NCI-H2171 (cell line): ENCODE results near the gene TBRG1.

Experiments
- DNase-seq: peaks from one replicate; lab custom pipeline; 2025; lab: John Stamatoyannopoulos, UW

Gene TBRG1

GRCh38 chr11:124618863-124619262 is 3.8 kb upstream of the TBRG1 start:
- no peak for DNase-seq

GRCh38 chr11:124623861-124624525 is 1.3 kb downstream of the TBRG1 start:
- DNase-seq: no peak

- DNase-seq: no peak
Observed at GRCh38 chr11:124625504-124626168, 3.0 kb downstream of the TBRG1 start.

- no peak for DNase-seq
Observed at GRCh38 chr11:124627546-124627945, 4.9 kb downstream of the TBRG1 start.

GRCh38 chr11:124629961-124630360 is 7.3 kb downstream of the TBRG1 start:
- DNase-seq: no peak

GRCh38 chr11:124633355-124633754 is 10.7 kb downstream of the TBRG1 start:
- DNase-seq: no peak

- no peak for DNase-seq
Observed at GRCh38 chr11:124635932-124636331, 13.3 kb downstream of the TBRG1 start.

GRCh38 chr11:124638500-124638899 is 15.8 kb downstream of the TBRG1 start:
- DNase-seq: no peak

GRCh38 chr11:124639186-124639585 is 16.5 kb downstream of the TBRG1 start:
- DNase-seq: no peak

- DNase-seq: no peak
Observed at GRCh38 chr11:124640666-124641065, 18.0 kb downstream of the TBRG1 start.

- no peak for DNase-seq
Observed at GRCh38 chr11:124642628-124643027, 20.0 kb downstream of the TBRG1 start.

GRCh38 chr11:124643042-124643604 is 20.5 kb downstream of the TBRG1 start:
- DNase-seq: no peak

GRCh38 chr11:124643605-124644425 is 21.2 kb downstream of the TBRG1 start:
- DNase-seq: no peak

GRCh38 chr11:124644426-124645280 is 22.0 kb downstream of the TBRG1 start:
- peak; percentile 26 for DNase-seq

GRCh38 chr11:124646148-124646547 is 23.5 kb downstream of the TBRG1 start:
- DNase-seq: no peak

GRCh38 chr11:124648610-124649009 is 25.9 kb downstream of the TBRG1 start:
- no peak for DNase-seq

GRCh38 chr11:124656774-124657630 is 34.3 kb downstream of the TBRG1 start:
- DNase-seq: peak; percentile 27

GRCh38 chr11:124657904-124658303 is 35.2 kb downstream of the TBRG1 start:
- peak; percentile 67 for DNase-seq

GRCh38 chr11:124658501-124658900 is 35.8 kb downstream of the TBRG1 start:
- no peak for DNase-seq

GRCh38 chr11:124658986-124659385 is 36.3 kb downstream of the TBRG1 start:
- no peak for DNase-seq

- DNase-seq: no peak
Observed at GRCh38 chr11:124661553-124661952, 38.9 kb downstream of the TBRG1 start.
